Measurements from ENCODE around the gene TM9SF1. TPM values are rescaled to one million over a fixed set of nuclear protein-coding genes. Genes with fewer than 3 reads are reported as not detected.

Gene TM9SF1
- total and polyA plus RNA-seq, 2 experiments from 2014 or later = 12.6 to 27.5 TPM

DNA sequence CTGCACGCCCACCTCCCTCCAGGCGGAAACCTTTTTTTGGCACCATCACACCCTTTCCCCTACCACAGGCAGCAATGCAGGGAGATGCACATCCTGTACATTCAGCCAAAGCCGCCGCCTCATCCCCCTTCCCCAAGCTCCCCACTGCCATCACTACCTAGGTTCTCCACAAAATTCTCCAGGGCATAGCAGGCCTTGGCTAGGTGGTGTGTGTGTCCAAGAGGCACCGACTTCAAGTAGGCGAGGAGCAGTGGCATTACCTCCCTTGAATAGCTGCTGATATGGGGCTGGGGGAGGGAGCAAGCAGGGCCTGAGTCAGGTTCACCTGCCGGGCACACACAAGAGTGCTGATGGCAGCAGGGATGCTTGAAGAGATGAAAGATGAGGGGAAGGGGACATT is 10.2 kb downstream of the TM9SF1 start:
- ATAC-seq (no peak), DNase-seq (ENCODE audit: low spot score) (no peak)
- H3K36me3 ChIP-seq (ENCODE audit: insufficient read depth) = no peaks in the 10 kb centered on the region; the same call in 1 of the 2 replicates
- peaks cover 13% of the 10 kb centered on the region; the same call in 1 of the 2 replicates for H3K79me2 ChIP-seq (replicated peaks; ENCODE audit: insufficient read depth)
- no peaks in the 10 kb centered on the region for H3K27me3 ChIP-seq (ENCODE audit: insufficient read depth)
- no peaks in the 10 kb centered on the region for H3K9me2 ChIP-seq (ENCODE audit: insufficient read depth)
- Mint-ChIP-seq H3K27me3 (ENCODE audit: insufficient read depth, low read depth, poor library complexity) (peaks cover 28% of the 10 kb centered on the region), H3K4me3 (no peak overlapping the region), H3K9me3 (peaks cover 3% of the 10 kb centered on the region; the same call in 2 of the 3 replicates), H3K36me3 (ENCODE audit: low read depth) (peaks cover 76% of the 10 kb centered on the region), H3K27ac (no peak overlapping the region), H3K4me1 (peaks cover 17% of the 10 kb centered on the region)
- no peak overlapping the region for H2AFZ ChIP-seq
- TF ChIP-seq JUNB (IDR thresholded peaks at IDR 0.05; ENCODE audit: unreplicated experiment) (no peak), EZH2phosphoT487 (IDR thresholded peaks at IDR 0.05; ENCODE audit: unreplicated experiment) (no peak)
- peaks cover 10% of the 10 kb centered on the region for H3K4me1 ChIP-seq (ENCODE audit: insufficient read depth)
- no peak overlapping the region for H3K27ac ChIP-seq (ENCODE audit: low read depth)
- H4K20me1 ChIP-seq (replicated peaks; ENCODE audit: insufficient read depth) = peaks cover 6% of the 10 kb centered on the region
- H3K4me2 ChIP-seq = no peak overlapping the region
- H3F3A ChIP-seq (replicated peaks; ENCODE audit: low read depth) = no peaks in the 10 kb centered on the region; the same call in 1 of the 2 replicates
- no peak overlapping the region for H3K4me3 ChIP-seq

DNA sequence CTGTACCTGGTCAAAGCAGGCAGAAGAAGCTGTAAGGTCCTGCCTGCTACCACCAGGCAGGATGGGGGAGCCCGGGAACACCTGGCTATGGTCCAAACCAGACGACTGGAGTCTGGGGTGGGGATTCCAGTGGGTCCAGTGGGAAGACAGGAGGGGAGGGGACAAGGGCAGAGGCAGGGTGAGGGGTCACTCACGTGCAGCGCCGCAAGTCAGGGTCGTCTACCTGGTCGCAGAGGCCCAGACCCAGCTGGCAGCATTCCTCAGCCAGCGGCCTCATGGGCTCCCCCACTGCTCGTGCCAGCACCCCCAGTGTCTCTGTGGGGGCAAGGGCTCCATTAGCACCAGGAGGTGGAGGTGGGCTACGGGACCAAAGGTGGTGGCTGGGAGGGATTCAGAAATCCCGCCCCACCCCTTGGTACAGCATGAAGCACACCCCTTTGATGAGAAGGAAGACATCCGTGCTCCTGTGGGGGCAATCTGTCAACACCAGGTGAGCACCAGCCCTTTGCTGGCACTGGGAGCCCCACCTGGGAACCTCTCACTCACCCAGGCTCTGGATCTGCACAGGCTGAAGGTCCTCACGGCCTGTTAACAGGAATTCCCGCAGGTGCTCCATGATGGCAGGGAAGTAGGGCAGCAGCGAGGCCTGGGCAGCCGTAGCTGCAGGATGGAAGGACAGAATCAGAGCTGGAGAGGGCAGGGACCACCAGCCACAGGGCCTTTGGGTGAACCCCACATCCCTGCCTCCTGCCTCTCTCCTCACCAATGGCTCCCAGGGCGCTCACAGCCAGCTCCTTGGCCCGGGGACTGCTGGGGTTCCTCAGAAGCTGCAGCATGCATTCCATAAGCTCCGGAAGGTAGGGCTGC is 10.9 kb downstream of the TM9SF1 start:
- no peak overlapping the region for H3K27ac ChIP-seq (ENCODE audit: low read depth)
- no peak overlapping the region for H3K4me2 ChIP-seq
- H3K27ac Mint-ChIP-seq = no peak overlapping the region
- no peak for DNase-seq (ENCODE audit: low spot score)
- no peaks in the 10 kb centered on the region for H3K27me3 ChIP-seq (ENCODE audit: insufficient read depth)
- peaks cover 80% of the 10 kb centered on the region for H3K36me3 Mint-ChIP-seq (ENCODE audit: low read depth)
- H3K36me3 ChIP-seq (ENCODE audit: insufficient read depth) = no peaks in the 10 kb centered on the region; the same call in 1 of the 2 replicates
- H3F3A ChIP-seq (replicated peaks; ENCODE audit: low read depth) = no peaks in the 10 kb centered on the region; the same call in 1 of the 2 replicates
- no peak overlapping the region for H3K4me3 Mint-ChIP-seq
- H3K4me3 ChIP-seq = no peak overlapping the region
- no peak overlapping the region for H2AFZ ChIP-seq
- H3K79me2 ChIP-seq (replicated peaks; ENCODE audit: insufficient read depth) = peaks cover 13% of the 10 kb centered on the region; the same call in 1 of the 2 replicates
- peaks cover 6% of the 10 kb centered on the region for H4K20me1 ChIP-seq (replicated peaks; ENCODE audit: insufficient read depth)
- H3K4me1 ChIP-seq (ENCODE audit: insufficient read depth) = peaks cover 8% of the 10 kb centered on the region
- ATAC-seq = no peak
- H3K4me1 Mint-ChIP-seq = peaks cover 15% of the 10 kb centered on the region
- no peaks in the 10 kb centered on the region for H3K9me2 ChIP-seq (ENCODE audit: insufficient read depth)
- peaks cover 3% of the 10 kb centered on the region; the same call in 2 of the 3 replicates for H3K9me3 Mint-ChIP-seq
- H3K27me3 Mint-ChIP-seq (ENCODE audit: insufficient read depth, low read depth, poor library complexity) = peaks cover 32% of the 10 kb centered on the region
- TF ChIP-seq EZH2 (IDR thresholded peaks at IDR 0.05; ENCODE audit: low read depth, unreplicated experiment) (no peak), EZH2phosphoT487 (IDR thresholded peaks at IDR 0.05; ENCODE audit: unreplicated experiment) (no peak), ZNF114 (CRISPR knock-in tag; IDR thresholded peaks at IDR 0.05) (no peak), ZNF331 (CRISPR knock-in tag; IDR thresholded peaks at IDR 0.05; ENCODE audit: low read depth) (no peak), JUNB (IDR thresholded peaks at IDR 0.05; ENCODE audit: unreplicated experiment) (no peak)
- TF ChIP-seq, protein P1, sequence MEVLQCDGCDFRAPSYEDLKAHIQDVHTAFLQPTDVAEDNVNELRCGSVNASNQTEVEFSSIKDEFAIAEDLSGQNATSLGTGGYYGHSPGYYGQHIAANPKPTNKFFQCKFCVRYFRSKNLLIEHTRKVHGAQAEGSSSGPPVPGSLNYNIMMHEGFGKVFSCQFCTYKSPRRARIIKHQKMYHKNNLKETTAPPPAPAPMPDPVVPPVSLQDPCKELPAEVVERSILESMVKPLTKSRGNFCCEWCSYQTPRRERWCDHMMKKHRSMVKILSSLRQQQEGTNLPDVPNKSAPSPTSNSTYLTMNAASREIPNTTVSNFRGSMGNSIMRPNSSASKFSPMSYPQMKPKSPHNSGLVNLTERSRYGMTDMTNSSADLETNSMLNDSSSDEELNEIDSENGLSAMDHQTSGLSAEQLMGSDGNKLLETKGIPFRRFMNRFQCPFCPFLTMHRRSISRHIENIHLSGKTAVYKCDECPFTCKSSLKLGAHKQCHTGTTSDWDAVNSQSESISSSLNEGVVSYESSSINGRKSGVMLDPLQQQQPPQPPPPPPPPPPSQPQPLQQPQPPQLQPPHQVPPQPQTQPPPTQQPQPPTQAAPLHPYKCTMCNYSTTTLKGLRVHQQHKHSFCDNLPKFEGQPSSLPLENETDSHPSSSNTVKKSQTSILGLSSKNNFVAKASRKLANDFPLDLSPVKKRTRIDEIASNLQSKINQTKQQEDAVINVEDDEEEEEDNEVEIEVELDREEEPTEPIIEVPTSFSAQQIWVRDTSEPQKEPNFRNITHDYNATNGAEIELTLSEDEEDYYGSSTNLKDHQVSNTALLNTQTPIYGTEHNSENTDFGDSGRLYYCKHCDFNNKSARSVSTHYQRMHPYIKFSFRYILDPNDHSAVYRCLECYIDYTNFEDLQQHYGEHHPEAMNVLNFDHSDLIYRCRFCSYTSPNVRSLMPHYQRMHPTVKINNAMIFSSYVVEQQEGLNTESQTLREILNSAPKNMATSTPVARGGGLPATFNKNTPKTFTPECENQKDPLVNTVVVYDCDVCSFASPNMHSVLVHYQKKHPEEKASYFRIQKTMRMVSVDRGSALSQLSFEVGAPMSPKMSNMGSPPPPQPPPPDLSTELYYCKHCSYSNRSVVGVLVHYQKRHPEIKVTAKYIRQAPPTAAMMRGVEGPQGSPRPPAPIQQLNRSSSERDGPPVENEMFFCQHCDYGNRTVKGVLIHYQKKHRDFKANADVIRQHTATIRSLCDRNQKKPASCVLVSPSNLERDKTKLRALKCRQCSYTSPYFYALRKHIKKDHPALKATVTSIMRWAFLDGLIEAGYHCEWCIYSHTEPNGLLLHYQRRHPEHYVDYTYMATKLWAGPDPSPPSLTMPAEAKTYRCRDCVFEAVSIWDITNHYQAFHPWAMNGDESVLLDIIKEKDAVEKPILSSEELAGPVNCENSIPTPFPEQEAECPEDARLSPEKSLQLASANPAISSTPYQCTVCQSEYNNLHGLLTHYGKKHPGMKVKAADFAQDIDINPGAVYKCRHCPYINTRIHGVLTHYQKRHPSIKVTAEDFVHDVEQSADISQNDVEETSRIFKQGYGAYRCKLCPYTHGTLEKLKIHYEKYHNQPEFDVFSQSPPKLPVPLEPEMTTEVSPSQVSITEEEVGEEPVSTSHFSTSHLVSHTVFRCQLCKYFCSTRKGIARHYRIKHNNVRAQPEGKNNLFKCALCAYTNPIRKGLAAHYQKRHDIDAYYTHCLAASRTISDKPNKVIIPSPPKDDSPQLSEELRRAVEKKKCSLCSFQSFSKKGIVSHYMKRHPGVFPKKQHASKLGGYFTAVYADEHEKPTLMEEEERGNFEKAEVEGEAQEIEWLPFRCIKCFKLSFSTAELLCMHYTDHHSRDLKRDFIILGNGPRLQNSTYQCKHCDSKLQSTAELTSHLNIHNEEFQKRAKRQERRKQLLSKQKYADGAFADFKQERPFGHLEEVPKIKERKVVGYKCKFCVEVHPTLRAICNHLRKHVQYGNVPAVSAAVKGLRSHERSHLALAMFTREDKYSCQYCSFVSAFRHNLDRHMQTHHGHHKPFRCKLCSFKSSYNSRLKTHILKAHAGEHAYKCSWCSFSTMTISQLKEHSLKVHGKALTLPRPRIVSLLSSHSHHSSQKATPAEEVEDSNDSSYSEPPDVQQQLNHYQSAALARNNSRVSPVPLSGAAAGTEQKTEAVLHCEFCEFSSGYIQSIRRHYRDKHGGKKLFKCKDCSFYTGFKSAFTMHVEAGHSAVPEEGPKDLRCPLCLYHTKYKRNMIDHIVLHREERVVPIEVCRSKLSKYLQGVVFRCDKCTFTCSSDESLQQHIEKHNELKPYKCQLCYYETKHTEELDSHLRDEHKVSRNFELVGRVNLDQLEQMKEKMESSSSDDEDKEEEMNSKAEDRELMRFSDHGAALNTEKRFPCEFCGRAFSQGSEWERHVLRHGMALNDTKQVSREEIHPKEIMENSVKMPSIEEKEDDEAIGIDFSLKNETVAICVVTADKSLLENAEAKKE (CRISPR knock-in tag; IDR thresholded peaks at IDR 0.05) = no peak
- TF ChIP-seq, protein P2, sequence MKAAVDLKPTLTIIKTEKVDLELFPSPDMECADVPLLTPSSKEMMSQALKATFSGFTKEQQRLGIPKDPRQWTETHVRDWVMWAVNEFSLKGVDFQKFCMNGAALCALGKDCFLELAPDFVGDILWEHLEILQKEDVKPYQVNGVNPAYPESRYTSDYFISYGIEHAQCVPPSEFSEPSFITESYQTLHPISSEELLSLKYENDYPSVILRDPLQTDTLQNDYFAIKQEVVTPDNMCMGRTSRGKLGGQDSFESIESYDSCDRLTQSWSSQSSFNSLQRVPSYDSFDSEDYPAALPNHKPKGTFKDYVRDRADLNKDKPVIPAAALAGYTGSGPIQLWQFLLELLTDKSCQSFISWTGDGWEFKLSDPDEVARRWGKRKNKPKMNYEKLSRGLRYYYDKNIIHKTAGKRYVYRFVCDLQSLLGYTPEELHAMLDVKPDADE (IDR thresholded peaks at IDR 0.05) = no peak
- TF ChIP-seq, protein P3, sequence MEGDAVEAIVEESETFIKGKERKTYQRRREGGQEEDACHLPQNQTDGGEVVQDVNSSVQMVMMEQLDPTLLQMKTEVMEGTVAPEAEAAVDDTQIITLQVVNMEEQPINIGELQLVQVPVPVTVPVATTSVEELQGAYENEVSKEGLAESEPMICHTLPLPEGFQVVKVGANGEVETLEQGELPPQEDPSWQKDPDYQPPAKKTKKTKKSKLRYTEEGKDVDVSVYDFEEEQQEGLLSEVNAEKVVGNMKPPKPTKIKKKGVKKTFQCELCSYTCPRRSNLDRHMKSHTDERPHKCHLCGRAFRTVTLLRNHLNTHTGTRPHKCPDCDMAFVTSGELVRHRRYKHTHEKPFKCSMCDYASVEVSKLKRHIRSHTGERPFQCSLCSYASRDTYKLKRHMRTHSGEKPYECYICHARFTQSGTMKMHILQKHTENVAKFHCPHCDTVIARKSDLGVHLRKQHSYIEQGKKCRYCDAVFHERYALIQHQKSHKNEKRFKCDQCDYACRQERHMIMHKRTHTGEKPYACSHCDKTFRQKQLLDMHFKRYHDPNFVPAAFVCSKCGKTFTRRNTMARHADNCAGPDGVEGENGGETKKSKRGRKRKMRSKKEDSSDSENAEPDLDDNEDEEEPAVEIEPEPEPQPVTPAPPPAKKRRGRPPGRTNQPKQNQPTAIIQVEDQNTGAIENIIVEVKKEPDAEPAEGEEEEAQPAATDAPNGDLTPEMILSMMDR (conservative IDR thresholded peaks at IDR 0.05; ENCODE audit: low read depth in 2 of 2) = no peak

All from GM23338 (cell line).